C4-2B (cell line): ENCODE measurements around the gene TEKT5.

Source experiments
- ZFX ChIP-seq: fragments of 450-650 bp; IDR thresholded peaks from 2 replicates; pipeline ENCODE4 v1.6.1; 2017
- TF ChIP-seq, protein P1 (sequence below): fragments of 450-650 bp; conservative IDR thresholded peaks from 2 replicates; pipeline ENCODE4 v1.5.1; 2017; ENCODE audit warnings: mild to moderate bottlenecking

DNA sequence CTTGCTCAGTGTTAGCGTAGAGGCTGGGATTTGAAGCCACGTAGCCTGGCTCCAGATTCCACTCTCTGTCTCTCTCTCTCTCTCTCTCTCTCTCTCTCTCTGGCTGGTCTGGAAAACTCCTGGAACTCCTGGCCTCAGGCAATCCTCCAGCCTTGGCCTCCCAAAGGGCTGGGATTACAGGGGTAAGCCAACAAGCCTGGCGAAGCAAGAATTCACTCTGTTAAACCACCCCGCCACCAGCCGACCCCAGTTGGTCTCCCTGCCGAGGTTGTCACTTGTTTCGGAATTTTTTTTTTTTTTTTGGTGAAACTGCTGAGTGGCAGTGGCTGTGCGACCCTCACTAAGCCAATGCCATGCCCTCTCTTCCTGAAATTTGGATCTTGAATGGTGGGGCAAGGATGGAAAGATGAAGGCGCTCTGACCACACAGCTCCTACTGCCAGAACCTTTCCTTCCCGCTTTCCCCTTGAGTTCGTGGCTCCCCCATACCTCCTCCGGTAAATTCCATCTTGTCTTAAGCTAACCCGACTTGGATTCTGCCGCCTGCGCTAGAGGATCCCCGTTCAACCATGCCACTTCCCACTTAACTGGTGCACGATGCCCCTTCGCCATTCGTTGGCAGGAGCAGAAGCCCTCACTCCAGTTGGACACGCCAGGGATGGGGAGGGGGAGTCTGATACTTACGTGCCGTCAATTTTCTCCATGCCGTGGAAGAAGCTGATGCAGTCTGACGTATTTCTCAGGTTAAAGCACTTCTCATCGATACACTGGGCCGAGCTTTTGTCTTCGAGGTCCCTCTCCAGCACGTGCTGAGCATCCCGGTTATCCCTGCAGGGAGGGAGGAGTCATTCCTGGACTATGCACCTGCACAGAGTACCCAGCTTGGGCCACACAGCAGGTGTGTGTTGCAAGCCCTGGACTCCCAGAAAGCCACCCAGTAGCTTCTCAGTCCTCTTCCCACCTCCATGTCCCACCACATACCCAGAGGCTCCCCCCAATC is 13.1 kb downstream of the TEKT5 start:
- TF ChIP-seq, protein P1, sequence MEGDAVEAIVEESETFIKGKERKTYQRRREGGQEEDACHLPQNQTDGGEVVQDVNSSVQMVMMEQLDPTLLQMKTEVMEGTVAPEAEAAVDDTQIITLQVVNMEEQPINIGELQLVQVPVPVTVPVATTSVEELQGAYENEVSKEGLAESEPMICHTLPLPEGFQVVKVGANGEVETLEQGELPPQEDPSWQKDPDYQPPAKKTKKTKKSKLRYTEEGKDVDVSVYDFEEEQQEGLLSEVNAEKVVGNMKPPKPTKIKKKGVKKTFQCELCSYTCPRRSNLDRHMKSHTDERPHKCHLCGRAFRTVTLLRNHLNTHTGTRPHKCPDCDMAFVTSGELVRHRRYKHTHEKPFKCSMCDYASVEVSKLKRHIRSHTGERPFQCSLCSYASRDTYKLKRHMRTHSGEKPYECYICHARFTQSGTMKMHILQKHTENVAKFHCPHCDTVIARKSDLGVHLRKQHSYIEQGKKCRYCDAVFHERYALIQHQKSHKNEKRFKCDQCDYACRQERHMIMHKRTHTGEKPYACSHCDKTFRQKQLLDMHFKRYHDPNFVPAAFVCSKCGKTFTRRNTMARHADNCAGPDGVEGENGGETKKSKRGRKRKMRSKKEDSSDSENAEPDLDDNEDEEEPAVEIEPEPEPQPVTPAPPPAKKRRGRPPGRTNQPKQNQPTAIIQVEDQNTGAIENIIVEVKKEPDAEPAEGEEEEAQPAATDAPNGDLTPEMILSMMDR = no peak
- TF ChIP-seq ZFX = no peak
